ENCODE results near the gene PNLIPRP1. TPM values are rescaled to one million over a fixed set of nuclear protein-coding genes. Genes with fewer than 3 reads are reported as not detected.

PNLIPRP1 gene
- total RNA-seq, 1 donor from 2014 or later = not detected

DNA sequence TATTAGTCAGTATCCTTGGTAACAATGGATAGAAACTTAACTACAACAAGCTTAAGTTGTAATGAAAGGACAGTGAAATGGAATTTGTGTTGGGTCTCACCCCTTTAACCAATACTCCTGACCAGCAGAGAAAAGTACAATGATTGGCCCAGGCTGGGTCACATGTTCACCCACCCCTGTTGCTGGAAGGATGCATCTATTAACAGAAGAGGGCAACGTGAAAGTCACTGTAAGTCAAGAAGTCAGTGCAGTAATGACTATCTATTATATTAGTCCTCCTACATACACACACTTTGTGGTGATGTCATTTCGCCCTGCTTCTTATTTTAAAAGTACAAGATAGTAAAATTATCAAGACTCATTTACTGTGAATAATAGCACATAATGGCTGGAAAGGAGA is 46.2 kb downstream of the PNLIPRP1 start:
- H3K9me3 Mint-ChIP-seq (ENCODE audit: low read depth) = peaks cover 15% of the 10 kb centered on the region
- DNase-seq (ENCODE audit: low spot score, unreplicated experiment) = no peak

DNA sequence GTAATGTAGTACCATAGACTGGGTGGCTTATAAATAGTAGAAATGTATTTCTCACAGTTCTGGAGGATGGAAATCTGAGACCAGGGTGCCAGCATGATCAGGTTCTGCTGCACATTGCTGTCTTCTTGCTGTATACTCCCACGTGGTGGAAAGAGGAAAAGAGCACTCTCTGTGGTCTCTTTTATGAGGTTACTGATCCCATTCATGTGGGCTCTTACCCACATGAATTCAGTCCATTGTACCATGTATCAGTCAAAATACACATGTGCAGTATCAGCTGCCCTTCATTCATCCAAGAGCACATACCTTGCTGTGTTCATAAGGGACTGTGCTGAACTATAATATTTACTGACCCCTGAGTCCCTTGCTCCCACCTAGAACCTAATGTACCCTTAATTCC is 47.1 kb downstream of the PNLIPRP1 start:
- peaks cover 14% of the 10 kb centered on the region for H3K27me3 Mint-ChIP-seq
- H3K36me3 Mint-ChIP-seq (ENCODE audit: insufficient read depth) = no peaks in the 10 kb centered on the region
- H3K27ac Mint-ChIP-seq = no peak overlapping the region
- TF ChIP-seq, protein P1, sequence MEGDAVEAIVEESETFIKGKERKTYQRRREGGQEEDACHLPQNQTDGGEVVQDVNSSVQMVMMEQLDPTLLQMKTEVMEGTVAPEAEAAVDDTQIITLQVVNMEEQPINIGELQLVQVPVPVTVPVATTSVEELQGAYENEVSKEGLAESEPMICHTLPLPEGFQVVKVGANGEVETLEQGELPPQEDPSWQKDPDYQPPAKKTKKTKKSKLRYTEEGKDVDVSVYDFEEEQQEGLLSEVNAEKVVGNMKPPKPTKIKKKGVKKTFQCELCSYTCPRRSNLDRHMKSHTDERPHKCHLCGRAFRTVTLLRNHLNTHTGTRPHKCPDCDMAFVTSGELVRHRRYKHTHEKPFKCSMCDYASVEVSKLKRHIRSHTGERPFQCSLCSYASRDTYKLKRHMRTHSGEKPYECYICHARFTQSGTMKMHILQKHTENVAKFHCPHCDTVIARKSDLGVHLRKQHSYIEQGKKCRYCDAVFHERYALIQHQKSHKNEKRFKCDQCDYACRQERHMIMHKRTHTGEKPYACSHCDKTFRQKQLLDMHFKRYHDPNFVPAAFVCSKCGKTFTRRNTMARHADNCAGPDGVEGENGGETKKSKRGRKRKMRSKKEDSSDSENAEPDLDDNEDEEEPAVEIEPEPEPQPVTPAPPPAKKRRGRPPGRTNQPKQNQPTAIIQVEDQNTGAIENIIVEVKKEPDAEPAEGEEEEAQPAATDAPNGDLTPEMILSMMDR (IDR thresholded peaks at IDR 0.05; ENCODE audit: unreplicated experiment) = no peak
- DNase-seq (ENCODE audit: low spot score, unreplicated experiment) = no peak
- no peaks in the 10 kb centered on the region for H3K4me1 Mint-ChIP-seq (ENCODE audit: low read depth)
- H3K4me3 Mint-ChIP-seq (ENCODE audit: low read depth) = no peak overlapping the region
- peaks cover 15% of the 10 kb centered on the region for H3K9me3 Mint-ChIP-seq (ENCODE audit: low read depth)

More for the DNA sequence above, 46.2 kb downstream of the PNLIPRP1 start:
- no peaks in the 10 kb centered on the region for H3K36me3 Mint-ChIP-seq (ENCODE audit: insufficient read depth)
- no peaks in the 10 kb centered on the region for H3K4me1 Mint-ChIP-seq (ENCODE audit: low read depth)
- no peak overlapping the region for H3K4me3 Mint-ChIP-seq (ENCODE audit: low read depth)
- H3K27ac Mint-ChIP-seq = no peak overlapping the region
- peaks cover 8% of the 10 kb centered on the region for H3K27me3 Mint-ChIP-seq
- TF ChIP-seq, protein P1 (IDR thresholded peaks at IDR 0.05; ENCODE audit: unreplicated experiment) = no peak

DNA sequence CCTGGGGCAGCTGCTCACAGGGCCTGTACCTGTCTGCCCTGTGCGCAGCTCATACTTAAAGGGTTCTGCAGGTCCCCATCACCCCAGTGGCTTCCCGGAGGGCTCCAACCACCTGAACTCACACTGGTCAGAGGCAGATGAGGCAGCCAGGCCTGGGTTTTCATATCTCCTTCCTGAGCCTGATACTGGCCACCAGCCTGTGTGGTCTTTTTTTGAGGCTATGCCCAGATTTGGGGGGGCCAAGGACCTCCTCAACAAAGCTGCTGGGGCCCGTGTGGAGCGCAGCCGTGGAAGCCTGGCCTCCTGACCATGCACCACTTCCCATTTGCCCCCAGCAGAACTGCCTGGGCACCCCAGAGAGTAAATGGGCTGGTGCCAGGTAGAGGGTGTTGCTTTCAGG is 55.7 kb downstream of the PNLIPRP1 start:
- Mint-ChIP-seq H3K4me3 (ENCODE audit: low read depth) (no peak overlapping the region), H3K27ac (no peak overlapping the region), H3K4me1 (ENCODE audit: low read depth) (no peaks in the 10 kb centered on the region), H3K36me3 (ENCODE audit: insufficient read depth) (no peaks in the 10 kb centered on the region), H3K9me3 (ENCODE audit: low read depth) (peaks cover 27% of the 10 kb centered on the region), H3K27me3 (peaks cover 15% of the 10 kb centered on the region)
- DNase-seq (ENCODE audit: low spot score, unreplicated experiment) = no peak
- TF ChIP-seq, protein P1 (IDR thresholded peaks at IDR 0.05; ENCODE audit: unreplicated experiment) = no peak

DNA sequence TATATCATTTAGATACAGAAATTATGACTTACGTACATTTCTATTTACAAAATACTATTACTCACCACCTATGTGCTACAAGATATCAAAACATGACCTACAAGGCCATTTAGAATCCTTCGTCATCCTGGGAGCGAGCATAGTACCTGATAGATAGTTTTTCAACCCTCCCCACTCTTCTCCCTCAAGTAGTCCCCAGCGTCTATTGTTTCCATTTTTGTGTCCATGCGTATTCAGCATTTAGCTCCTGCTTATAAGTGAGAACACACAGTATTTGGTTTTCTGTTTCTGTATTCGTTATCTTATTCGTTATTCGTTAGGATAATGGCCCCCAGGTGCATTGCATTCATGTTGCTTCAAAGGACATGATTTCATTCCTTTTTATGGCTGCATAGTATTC is 58.1 kb downstream of the PNLIPRP1 start:
- no peaks in the 10 kb centered on the region for H3K4me1 Mint-ChIP-seq (ENCODE audit: low read depth)
- TF ChIP-seq, protein P1 (IDR thresholded peaks at IDR 0.05; ENCODE audit: unreplicated experiment) = no peak

DNA sequence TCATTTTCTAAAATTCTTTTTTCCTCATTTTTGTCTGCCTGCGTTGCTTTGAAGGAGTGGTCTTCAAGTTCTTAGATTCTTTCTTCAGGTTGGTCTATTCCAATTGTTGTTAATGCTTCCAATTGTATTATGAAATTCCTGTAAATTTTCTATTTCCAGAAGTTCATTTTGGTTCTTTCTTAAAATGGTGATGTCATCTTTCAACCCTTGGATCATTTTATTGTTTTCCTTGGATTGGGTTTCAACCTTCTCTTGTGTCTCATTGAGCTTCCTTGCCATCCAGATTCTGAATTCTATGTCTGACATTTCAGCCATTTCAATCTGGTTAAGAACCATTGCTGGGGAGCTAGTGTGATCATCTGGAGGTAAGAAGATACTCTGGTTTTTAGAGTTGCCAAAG is 63.1 kb downstream of the PNLIPRP1 start:
- no peak overlapping the region for H3K27ac Mint-ChIP-seq
- H3K4me1 Mint-ChIP-seq (ENCODE audit: low read depth) = no peaks in the 10 kb centered on the region
- H3K36me3 Mint-ChIP-seq (ENCODE audit: insufficient read depth) = no peaks in the 10 kb centered on the region

More for the DNA sequence above, 58.1 kb downstream of the PNLIPRP1 start:
- Mint-ChIP-seq H3K36me3 (ENCODE audit: insufficient read depth) (no peaks in the 10 kb centered on the region), H3K27me3 (peaks cover 10% of the 10 kb centered on the region), H3K9me3 (ENCODE audit: low read depth) (peaks cover 30% of the 10 kb centered on the region), H3K4me3 (ENCODE audit: low read depth) (no peak overlapping the region), H3K27ac (no peak overlapping the region)
- no peak for DNase-seq (ENCODE audit: low spot score, unreplicated experiment)

More for the DNA sequence above, 63.1 kb downstream of the PNLIPRP1 start:
- DNase-seq (ENCODE audit: low spot score, unreplicated experiment) = no peak
- H3K9me3 Mint-ChIP-seq (ENCODE audit: low read depth) = peaks cover 28% of the 10 kb centered on the region
- H3K4me3 Mint-ChIP-seq (ENCODE audit: low read depth) = no peak overlapping the region
- TF ChIP-seq, protein P1 (IDR thresholded peaks at IDR 0.05; ENCODE audit: unreplicated experiment) = no peak
- H3K27me3 Mint-ChIP-seq = peaks cover 4% of the 10 kb centered on the region
